T-cell (primary cell): ENCODE data around the gene SMURF2. TPM values are rescaled to one million over a fixed set of nuclear protein-coding genes. Genes with fewer than 3 reads are reported as not detected.

ENCODE experiments used
- ATAC-seq, 4 experiments: fragments of 200-7000 bp in 3 of 4; fragments of 150-1000 bp in 1 of 4; cut with Tn5 transposase; replicated peaks in 1 of 4; 1 replicate in 3 of 4; 2 replicates in 1 of 4; pipeline ENCODE4 v1.10.0; 2021; ENCODE audit warnings: moderate library complexity in 3 of 4, mild to moderate bottlenecking in 2 of 4, moderate number of reproducible peaks in 1 of 4
- CTCF ChIA-PET, 2 donors: fragments of 300-600 bp; sonication (Branson Sonifier 250); formaldehyde crosslinking; loops; one replicate each; lab custom pipeline; 2022; ENCODE audit warnings: antibody characterized with exemption in 2 of 2; lab: Charles Lee
- POLR2A ChIA-PET, 2 donors: fragments of 300-600 bp; sonication (Branson Sonifier 250); formaldehyde crosslinking; loops; one replicate each; lab custom pipeline; 2022; ENCODE audit warnings: antibody characterized with exemption in 2 of 2; lab: Charles Lee
- DNase-seq, 35 experiments: peaks; one replicate each; pipeline versions ENCODE4 v3.0.0 to v3.0.0-alpha.2; 2013 to 2023
- H3K27ac ChIP-seq: one replicate; pipeline ENCODE4 v1.5.1; 2013; ENCODE audit warnings: low read length
- H3K27me3 ChIP-seq, 2 experiments: replicated peaks in 1 of 2; 1 replicate in 1 of 2; 2 replicates in 1 of 2; pipeline versions ENCODE4 v1.6.1 to v1.7.0; 2013; ENCODE audit warnings: low read length in 1 of 2, mixed read lengths in 1 of 2; ENCODE audit not compliant: control insufficient read depth in 2 of 2, insufficient read depth in 2 of 2; ENCODE audit errors: extremely low read depth in 1 of 2
- H3K36me3 ChIP-seq, 2 donors: 1 replicate in 1 of 2; 2 replicates in 1 of 2; pipeline versions ENCODE4 v1.6.1 to v1.7.0; 2013; ENCODE audit warnings: low read length in 1 of 2; ENCODE audit not compliant: control insufficient read depth in 2 of 2, insufficient read depth in 1 of 2; ENCODE audit errors: extremely low read depth in 1 of 2
- H3K4me1 ChIP-seq, 2 experiments: 1 replicate in 1 of 2; 2 replicates in 1 of 2; pipeline versions ENCODE4 v1.6.1 to v1.7.0; 2013; ENCODE audit warnings: low read length in 2 of 2, mixed read lengths in 1 of 2; ENCODE audit not compliant: insufficient read depth in 2 of 2, control insufficient read depth in 1 of 2; ENCODE audit errors: extremely low read depth in 1 of 2
- H3K4me3 ChIP-seq, 2 donors: 1 replicate in 1 of 2; 2 replicates in 1 of 2; pipeline versions ENCODE4 v1.5.1 to v1.7.0; 2013; ENCODE audit warnings: mild to moderate bottlenecking in 2 of 2, low read length in 1 of 2, moderate library complexity in 1 of 2; ENCODE audit not compliant: control insufficient read depth in 1 of 2; ENCODE audit errors: extremely low read depth in 1 of 2
- H3K9me3 ChIP-seq: 2 replicates; pipeline ENCODE4 v1.7.0; 2013
- H3K27ac Mint-ChIP-seq, 2 donors: one replicate each; pipeline ENCODE4 v1.8.0; 2020 to 2021; ENCODE audit warnings: mild to moderate bottlenecking in 2 of 2, mixed read lengths in 2 of 2
- H3K27me3 Mint-ChIP-seq, 2 donors: one replicate each; pipeline ENCODE4 v1.8.0; 2021 to 2022; ENCODE audit warnings: mixed read lengths in 2 of 2
- H3K36me3 Mint-ChIP-seq: one replicate; pipeline ENCODE4 v1.8.0; 2021; ENCODE audit warnings: mixed read lengths
- H3K4me1 Mint-ChIP-seq, 3 donors: one replicate each; pipeline ENCODE4 v1.8.0; 2020 to 2022; ENCODE audit warnings: mixed read lengths in 3 of 3, mild to moderate bottlenecking in 1 of 3
- H3K4me3 Mint-ChIP-seq, 3 donors: one replicate each; pipeline ENCODE4 v1.8.0; 2020 to 2022; ENCODE audit warnings: mild to moderate bottlenecking in 3 of 3, mixed read lengths in 3 of 3, moderate library complexity in 3 of 3
- H3K9me3 Mint-ChIP-seq, 3 donors: one replicate each; pipeline ENCODE4 v1.8.0; 2020 to 2022; ENCODE audit warnings: mixed read lengths in 3 of 3
- WGBS: methylation state at CpG from one replicate; pipeline ENCODE4 v1.1.5; 2013; ENCODE audit warnings: missing lambda C conversion rate; ENCODE audit not compliant: insufficient coverage; 5-methylcytosine and 5-hydroxymethylcytosine counted together
- total RNA-seq, 35 experiments: library from RNA in 6 of 35; stranded (reverse) in 6 of 35; fragments of 120-200 nt in 1 of 35; gene quantifications; one replicate each; pipeline versions ENCODE4 v1.2.1 to v1.2.4 and lab custom pipeline; 2013 to 2026

SMURF2 gene
- total RNA-seq, 5 donors from 2014 or later (not counting 1 experiment from before 2014, with no cell fraction given): 27.4 to 36.6 (median 34.8) TPM

DNA sequence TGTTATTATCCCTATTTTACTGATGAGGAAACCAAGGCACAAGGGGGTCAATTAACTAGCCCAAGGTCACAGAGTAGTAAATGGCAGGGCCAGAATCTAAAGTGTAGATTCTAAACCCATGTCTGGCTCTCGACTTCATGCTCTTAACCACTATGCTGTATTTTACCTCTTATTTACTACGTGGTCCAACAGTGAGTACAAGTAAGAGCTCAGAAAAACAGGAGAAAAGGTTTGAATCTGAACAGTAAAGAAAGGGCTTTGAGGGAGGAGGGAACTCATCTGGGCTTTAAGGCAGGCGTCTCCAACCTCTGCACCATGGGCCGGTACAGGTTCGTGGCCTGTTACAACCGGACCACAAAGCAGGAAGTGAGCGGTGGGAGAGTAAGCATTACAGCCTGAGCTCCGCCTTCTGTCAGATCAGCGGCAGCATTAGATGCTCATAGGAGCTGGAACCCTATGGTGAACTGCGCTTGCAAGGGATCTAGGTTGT is 62.9 kb downstream of the SMURF2 start:
- peaks cover 33 to 47% (median 43%) of the 10 kb centered on the region in 3 donors for H3K4me1 Mint-ChIP-seq
- Histone ChIP-seq H3K4me1 (peaks cover 6 to 9% of the 10 kb centered on the region in 2 experiments), H3K36me3 (peaks cover 0 to 14% of the 10 kb centered on the region in 2 donors), H3K4me3 (peak overlapping the region in 1 of 2 donors; percentile 25), H3K27me3 (no peaks in the 10 kb centered on the region), H3K27ac (peak overlapping the region; percentile 71), H3K9me3 (no peaks in the 10 kb centered on the region)
- no peaks in the 10 kb centered on the region for H3K27me3 Mint-ChIP-seq
- H3K27ac Mint-ChIP-seq: peak overlapping the region; percentile 77 to 89
- 11% methylated on average over 8 of the region's 10 CpGs for WGBS
- ChIA-PET CTCF (interaction anchor here in 1 of 2 donors (0.5 to 2.1 kb wide), 4 partner anchors 49 to 251 kb away, joined by 3 to 7 read pairs (median 3); no protein-coding TSS in a partner anchor), POLR2A (interaction anchor here (0.5 to 0.7 kb wide), 3 partner anchors 51 to 457 kb away, joined by 3 to 4 read pairs (median 3); partner anchors contain the start of gene GNA13 (in 1 of the 2))
- DNase-seq (peak; percentile 22 to 68 (median 46)), ATAC-seq (peak; percentile 87 to 100 (median 98))
- peaks cover 15% of the 10 kb centered on the region for H3K36me3 Mint-ChIP-seq
- H3K9me3 Mint-ChIP-seq: no peaks in the 10 kb centered on the region
- H3K4me3 Mint-ChIP-seq: peak overlapping the region; percentile 51 to 58 (median 58)

DNA sequence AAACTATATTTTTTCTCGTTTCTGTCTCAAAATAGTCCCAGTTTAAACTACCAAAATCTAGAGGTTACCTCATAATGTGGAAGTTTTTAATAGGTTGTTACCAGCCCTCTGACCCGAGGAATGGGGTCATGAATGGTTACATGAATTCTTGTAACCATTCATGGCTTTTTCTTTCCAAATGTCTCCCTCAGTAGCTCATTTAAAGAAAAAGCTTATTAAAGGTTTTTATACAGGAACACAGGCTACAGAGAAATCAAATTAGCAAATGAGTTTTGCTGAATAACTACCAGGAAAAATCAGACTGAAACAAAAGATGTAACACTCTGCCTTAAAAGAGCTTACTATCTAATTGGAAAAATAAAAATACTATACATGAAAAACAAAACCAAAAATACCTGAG is 63.4 kb downstream of the SMURF2 start:
- Mint-ChIP-seq H3K9me3 (no peaks in the 10 kb centered on the region), H3K4me3 (no peak overlapping the region), H3K27ac (peak overlapping the region; percentile 77 to 89), H3K27me3 (no peaks in the 10 kb centered on the region), H3K4me1 (peaks cover 30 to 44% (median 41%) of the 10 kb centered on the region in 3 donors), H3K36me3 (peaks cover 15% of the 10 kb centered on the region)
- H3K9me3 ChIP-seq: no peaks in the 10 kb centered on the region
- no CpG with 5 or more reads among the region's 2 CpGs for WGBS
- ChIA-PET CTCF (interaction anchor here in 1 of 2 donors (0.6 to 2.1 kb wide), 3 partner anchors 8 to 59 kb away, joined by 3 to 7 read pairs (median 4); no protein-coding TSS in a partner anchor), POLR2A (interaction anchor here (0.5 to 0.7 kb wide), 2 partner anchors 52 to 441 kb away, joined by 3 to 4 read pairs; no protein-coding TSS in a partner anchor)
- no peak overlapping the region for H3K4me3 ChIP-seq
- no peaks in the 10 kb centered on the region for H3K27me3 ChIP-seq
- peaks cover 6 to 9% of the 10 kb centered on the region in 2 experiments for H3K4me1 ChIP-seq
- DNase-seq (no peak), ATAC-seq (no peak)
- peaks cover 0 to 18% of the 10 kb centered on the region in 2 donors for H3K36me3 ChIP-seq
- peak overlapping the region; percentile 71 for H3K27ac ChIP-seq

GRCh38 chr17:64596988-64597387 is 65.1 kb downstream of the SMURF2 start:
- POLR2A ChIA-PET: no interaction called here
- H3K27ac Mint-ChIP-seq: peak overlapping the region in 1 of 2 donors; percentile 34
- no peak for DNase-seq
- peaks cover 30 to 40% (median 37%) of the 10 kb centered on the region in 3 donors for H3K4me1 Mint-ChIP-seq
- CTCF ChIA-PET: interaction anchor here in 1 of 2 donors (0.6 kb wide), 1 partner anchor 27 kb away, joined by 3 read pairs; no protein-coding TSS in a partner anchor
- ATAC-seq: no peak
- Histone ChIP-seq H3K27me3 (no peaks in the 10 kb centered on the region), H3K36me3 (peaks cover 0 to 29% of the 10 kb centered on the region in 2 donors), H3K4me1 (peaks cover 6 to 9% of the 10 kb centered on the region in 2 experiments), H3K4me3 (no peak overlapping the region), H3K9me3 (no peaks in the 10 kb centered on the region), H3K27ac (no peak overlapping the region)
- no peaks in the 10 kb centered on the region for H3K27me3 Mint-ChIP-seq
- H3K4me3 Mint-ChIP-seq: no peak overlapping the region
- H3K36me3 Mint-ChIP-seq: peaks cover 22% of the 10 kb centered on the region
- WGBS: 100% methylated on average over 1 of the region's 1 CpG
- H3K9me3 Mint-ChIP-seq: no peaks in the 10 kb centered on the region

DNA sequence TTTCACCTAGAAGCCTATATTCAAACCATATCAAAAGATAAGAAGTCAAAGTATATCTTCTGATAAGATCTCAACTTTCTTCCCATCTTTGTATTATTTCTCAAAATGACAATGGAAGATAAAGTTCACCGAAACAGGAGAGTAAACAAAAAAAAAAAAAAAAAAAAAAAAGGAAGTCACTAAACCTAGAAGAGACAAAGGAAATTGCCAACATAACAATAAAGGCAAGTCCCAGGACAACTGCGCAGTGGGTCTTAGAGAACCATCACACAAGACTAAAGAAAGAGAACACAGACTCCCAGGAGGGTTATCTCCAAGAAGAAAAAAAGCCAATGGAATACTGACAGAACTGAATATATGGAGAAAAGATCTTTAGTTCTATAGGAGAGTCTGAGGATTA is 65.7 kb downstream of the SMURF2 start:
- H3K27me3 ChIP-seq: no peaks in the 10 kb centered on the region
- H3K9me3 Mint-ChIP-seq: no peaks in the 10 kb centered on the region
- CTCF ChIA-PET: interaction anchor here in 1 of 2 donors (0.6 kb wide), 1 partner anchor 28 kb away, joined by 3 read pairs; no protein-coding TSS in a partner anchor
- no peaks in the 10 kb centered on the region for H3K9me3 ChIP-seq
- peaks cover 6 to 9% of the 10 kb centered on the region in 2 experiments for H3K4me1 ChIP-seq
- peaks cover 0 to 31% of the 10 kb centered on the region in 2 donors for H3K36me3 ChIP-seq
- peak overlapping the region in 1 of 2 donors; percentile 34 for H3K27ac Mint-ChIP-seq
- WGBS: no CpG with 5 or more reads among the region's 2 CpGs
- peaks cover 28% of the 10 kb centered on the region for H3K36me3 Mint-ChIP-seq
- ATAC-seq (no peak), DNase-seq (no peak)
- POLR2A ChIA-PET: no interaction called here
- no peaks in the 10 kb centered on the region for H3K27me3 Mint-ChIP-seq
- H3K4me1 Mint-ChIP-seq: peaks cover 30 to 39% (median 38%) of the 10 kb centered on the region in 3 donors
- no peak overlapping the region for H3K4me3 Mint-ChIP-seq
- H3K4me3 ChIP-seq: no peak overlapping the region
- H3K27ac ChIP-seq: no peak overlapping the region

- POLR2A ChIA-PET: no interaction called here
- H3K36me3 Mint-ChIP-seq: peaks cover 26% of the 10 kb centered on the region
- Histone ChIP-seq H3K9me3 (no peaks in the 10 kb centered on the region), H3K36me3 (peaks cover 0 to 38% of the 10 kb centered on the region in 2 donors), H3K27me3 (no peaks in the 10 kb centered on the region), H3K4me3 (no peak overlapping the region), H3K4me1 (peaks cover 0 to 3% of the 10 kb centered on the region in 2 experiments), H3K27ac (no peak overlapping the region)
- DNase-seq (no peak), ATAC-seq (no peak)
- H3K4me3 Mint-ChIP-seq: no peak overlapping the region
- H3K4me1 Mint-ChIP-seq: peaks cover 9 to 11% (median 9%) of the 10 kb centered on the region in 3 donors
- no peaks in the 10 kb centered on the region for H3K27me3 Mint-ChIP-seq
- WGBS: 80% methylated on average over 1 of the region's 1 CpG
- CTCF ChIA-PET: no interaction called here
- H3K9me3 Mint-ChIP-seq: no peaks in the 10 kb centered on the region
- no peak overlapping the region for H3K27ac Mint-ChIP-seq
Observed at GRCh38 chr17:64591944-64592343, 70.2 kb downstream of the SMURF2 start.

GRCh38 chr17:64585146-64585545 is 77.0 kb downstream of the SMURF2 start:
- Mint-ChIP-seq H3K27me3 (no peaks in the 10 kb centered on the region), H3K4me1 (peaks cover 0 to 13% (median 10%) of the 10 kb centered on the region in 3 donors), H3K4me3 (no peak overlapping the region), H3K27ac (no peak overlapping the region), H3K9me3 (no peaks in the 10 kb centered on the region), H3K36me3 (peaks cover 16% of the 10 kb centered on the region)
- Histone ChIP-seq H3K9me3 (no peaks in the 10 kb centered on the region), H3K36me3 (peaks cover 18 to 36% of the 10 kb centered on the region in 2 donors), H3K4me1 (no peaks in the 10 kb centered on the region), H3K27ac (no peak overlapping the region), H3K27me3 (no peaks in the 10 kb centered on the region), H3K4me3 (no peak overlapping the region)
- DNase-seq (no peak), ATAC-seq (no peak)
- WGBS: no CpG with 5 or more reads among the region's 2 CpGs
- ChIA-PET POLR2A (interaction anchor here (0.5 kb wide), 2 partner anchors 65 to 596 kb away, joined by 4 to 12 read pairs; no protein-coding TSS in a partner anchor), CTCF (interaction anchor here in 1 of 2 donors (0.5 kb wide), 1 partner anchor 32 kb away, joined by 3 read pairs; no protein-coding TSS in a partner anchor)
